ENCODE results near the gene RSL1D1. TPM values are rescaled to one million over a fixed set of nuclear protein-coding genes. Genes with fewer than 3 reads are reported as not detected.

Gene RSL1D1
- total RNA-seq, 3 donors from 2014 or later (not counting 1 experiment from before 2014, with no cell fraction given) = 66.3 to 102 (median 99.1) TPM

DNA sequence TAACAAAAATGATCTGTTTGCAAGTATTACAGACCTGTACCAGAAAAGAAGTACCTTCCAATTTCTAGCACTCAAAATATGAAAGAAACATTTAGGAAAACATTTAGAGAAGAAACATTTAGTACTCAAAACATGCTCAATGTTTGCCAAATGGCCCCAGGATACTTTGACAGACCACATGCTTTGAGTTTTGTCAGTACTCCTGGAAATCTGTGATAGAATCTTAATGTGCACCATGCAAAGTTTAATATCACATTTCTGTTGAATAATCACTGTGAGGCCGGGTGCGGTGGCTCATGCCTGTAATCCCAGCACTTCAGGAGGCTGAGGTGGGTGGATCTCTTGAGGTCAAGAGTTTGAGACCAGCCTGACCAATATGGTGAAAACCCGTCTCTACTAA lies 45.8 kb downstream of the RSL1D1 start:
- H3K4me1 Mint-ChIP-seq = peaks cover 6 to 8% of the 10 kb centered on the region in 2 donors
- H3K9me3 Mint-ChIP-seq = no peaks in the 10 kb centered on the region
- TF ChIP-seq, protein P1, sequence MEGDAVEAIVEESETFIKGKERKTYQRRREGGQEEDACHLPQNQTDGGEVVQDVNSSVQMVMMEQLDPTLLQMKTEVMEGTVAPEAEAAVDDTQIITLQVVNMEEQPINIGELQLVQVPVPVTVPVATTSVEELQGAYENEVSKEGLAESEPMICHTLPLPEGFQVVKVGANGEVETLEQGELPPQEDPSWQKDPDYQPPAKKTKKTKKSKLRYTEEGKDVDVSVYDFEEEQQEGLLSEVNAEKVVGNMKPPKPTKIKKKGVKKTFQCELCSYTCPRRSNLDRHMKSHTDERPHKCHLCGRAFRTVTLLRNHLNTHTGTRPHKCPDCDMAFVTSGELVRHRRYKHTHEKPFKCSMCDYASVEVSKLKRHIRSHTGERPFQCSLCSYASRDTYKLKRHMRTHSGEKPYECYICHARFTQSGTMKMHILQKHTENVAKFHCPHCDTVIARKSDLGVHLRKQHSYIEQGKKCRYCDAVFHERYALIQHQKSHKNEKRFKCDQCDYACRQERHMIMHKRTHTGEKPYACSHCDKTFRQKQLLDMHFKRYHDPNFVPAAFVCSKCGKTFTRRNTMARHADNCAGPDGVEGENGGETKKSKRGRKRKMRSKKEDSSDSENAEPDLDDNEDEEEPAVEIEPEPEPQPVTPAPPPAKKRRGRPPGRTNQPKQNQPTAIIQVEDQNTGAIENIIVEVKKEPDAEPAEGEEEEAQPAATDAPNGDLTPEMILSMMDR (IDR thresholded peaks at IDR 0.05) = no peak
- Histone ChIP-seq H3K4me1 (ENCODE audit: control insufficient read depth, insufficient read depth, low read length) (no peaks in the 10 kb centered on the region), H3K36me3 (ENCODE audit: control insufficient read depth, insufficient read depth, low read length) (no peaks in the 10 kb centered on the region), H3K4me3 (ENCODE audit: low read length) (no peak overlapping the region), H3K27me3 (ENCODE audit: control insufficient read depth, insufficient read depth, low read length) (no peaks in the 10 kb centered on the region), H3K27ac (ENCODE audit: low read length) (no peak overlapping the region), H3K9me3 (ENCODE audit: control insufficient read depth, insufficient read depth, low read length) (no peaks in the 10 kb centered on the region)
- DNase-seq (no peak), ATAC-seq (no peak)
- H3K36me3 Mint-ChIP-seq = no peaks in the 10 kb centered on the region
- intact Hi-C loops (cut with micrococcal nuclease) = no loop called here
- H3K4me3 Mint-ChIP-seq = no peak overlapping the region
- WGBS (ENCODE audit: insufficient coverage) = 80% methylated on average over 3 of the region's 3 CpGs
- H3K27me3 Mint-ChIP-seq (ENCODE audit: low read depth in 2 of 2) = no peaks in the 10 kb centered on the region
- H3K27ac Mint-ChIP-seq = no peak overlapping the region

DNA sequence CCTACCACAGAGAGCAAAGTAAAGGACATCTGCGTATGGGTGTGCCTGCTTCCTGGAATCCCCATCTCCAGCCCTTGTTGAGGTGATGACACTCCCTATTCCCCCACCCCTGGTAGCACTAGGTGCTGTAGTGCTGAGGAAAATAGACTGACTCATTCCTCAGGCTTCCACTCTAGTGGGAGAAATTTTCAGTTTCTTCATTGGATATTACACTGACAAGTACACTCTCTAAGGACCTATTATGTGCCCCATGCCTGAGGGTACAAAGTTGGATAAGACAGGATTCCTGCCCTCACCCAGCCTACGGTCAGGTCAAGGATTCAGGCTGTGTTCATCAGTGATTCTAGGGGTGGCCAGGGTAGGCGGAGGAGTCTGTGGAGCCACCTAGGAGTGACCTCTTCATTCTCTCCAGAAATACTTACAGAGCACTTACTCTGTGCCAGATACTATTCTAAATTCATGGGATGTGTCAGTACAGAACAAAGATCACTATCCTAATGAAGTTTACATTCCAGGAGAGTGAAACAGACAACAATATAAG lies 49.8 kb downstream of the RSL1D1 start:
- Mint-ChIP-seq H3K36me3 (no peaks in the 10 kb centered on the region), H3K27ac (no peak overlapping the region), H3K9me3 (no peaks in the 10 kb centered on the region), H3K4me3 (no peak overlapping the region), H3K4me1 (peaks cover 23 to 29% of the 10 kb centered on the region in 2 donors), H3K27me3 (ENCODE audit: low read depth in 2 of 2) (no peaks in the 10 kb centered on the region)
- Histone ChIP-seq H3K27ac (ENCODE audit: low read length) (no peak overlapping the region), H3K4me3 (ENCODE audit: low read length) (no peak overlapping the region), H3K36me3 (ENCODE audit: control insufficient read depth, insufficient read depth, low read length) (no peaks in the 10 kb centered on the region), H3K9me3 (ENCODE audit: control insufficient read depth, insufficient read depth, low read length) (no peaks in the 10 kb centered on the region), H3K4me1 (ENCODE audit: control insufficient read depth, insufficient read depth, low read length) (peaks cover 25% of the 10 kb centered on the region), H3K27me3 (ENCODE audit: control insufficient read depth, insufficient read depth, low read length) (no peaks in the 10 kb centered on the region)
- TF ChIP-seq, protein P1 (IDR thresholded peaks at IDR 0.05) = no peak
- DNase-seq = no peak
- 100% methylated on average over 3 of the region's 3 CpGs for WGBS (ENCODE audit: insufficient coverage)
- intact Hi-C loops (cut with micrococcal nuclease) = no loop called here
- no peak for ATAC-seq

DNA sequence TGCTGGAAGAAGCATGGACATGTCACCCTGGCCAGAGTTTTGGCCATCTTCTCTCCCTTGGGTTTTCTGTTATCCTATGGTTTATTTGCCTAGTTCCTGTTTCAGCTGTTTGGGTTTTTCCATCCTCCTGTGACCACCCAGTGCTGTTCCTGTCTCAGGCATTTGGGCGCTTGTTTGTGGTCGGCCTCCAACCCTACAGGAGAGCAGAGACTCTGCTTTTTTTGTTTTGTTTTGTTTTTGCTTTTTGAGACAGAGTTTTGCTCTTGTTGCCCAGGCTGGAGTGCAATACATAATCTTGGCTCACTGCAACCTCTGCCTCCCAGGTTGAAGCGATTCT lies 51.0 kb downstream of the RSL1D1 start:
- Mint-ChIP-seq H3K27me3 (ENCODE audit: low read depth in 2 of 2) (no peaks in the 10 kb centered on the region), H3K9me3 (no peaks in the 10 kb centered on the region), H3K27ac (peak overlapping the region in 1 of 2 donors; percentile 69), H3K4me3 (peak overlapping the region; percentile 42), H3K4me1 (peaks cover 31 to 36% of the 10 kb centered on the region in 2 donors), H3K36me3 (no peaks in the 10 kb centered on the region)
- H3K4me3 ChIP-seq (ENCODE audit: low read length) = no peak overlapping the region
- DNase-seq (no peak), ATAC-seq (no peak)
- 76% methylated on average over 3 of the region's 3 CpGs for WGBS (ENCODE audit: insufficient coverage)
- H3K27me3 ChIP-seq (ENCODE audit: control insufficient read depth, insufficient read depth, low read length) = no peaks in the 10 kb centered on the region
- no peaks in the 10 kb centered on the region for H3K9me3 ChIP-seq (ENCODE audit: control insufficient read depth, insufficient read depth, low read length)
- H3K4me1 ChIP-seq (ENCODE audit: control insufficient read depth, insufficient read depth, low read length) = peaks cover 35% of the 10 kb centered on the region
- TF ChIP-seq, protein P1 (IDR thresholded peaks at IDR 0.05) = no peak
- no peak overlapping the region for H3K27ac ChIP-seq (ENCODE audit: low read length)
- no peaks in the 10 kb centered on the region for H3K36me3 ChIP-seq (ENCODE audit: control insufficient read depth, insufficient read depth, low read length)
- intact Hi-C loops (cut with micrococcal nuclease) = no loop called here
